HepG2 (cell line): ENCODE measurements around the gene BAIAP3. TPM values are rescaled to one million over a fixed set of nuclear protein-coding genes. Genes with fewer than 3 reads are reported as not detected.

Experiments
- ARID3A ChIP-seq: IDR thresholded peaks from 2 replicates; pipeline ENCODE4 v1.6.1; 2012; ENCODE audit warnings: low read depth, low read length, improper control_type of control experiment
- CHCHD3 ChIP-seq: sonication (generic); formaldehyde crosslinking; IDR thresholded peaks from 2 replicates; pipeline ENCODE4 v1.8.0; 2022; ENCODE audit warnings: mild to moderate bottlenecking, missing genetic modification reagents, moderate library complexity
- CREB1 ChIP-seq, 2 experiments: fragments of 450-650 bp in 1 of 2; IDR thresholded peaks; 2 replicates each; pipeline ENCODE4 v1.6.1; 2016 to 2017; ENCODE audit warnings: control low read depth in 1 of 2, mild to moderate bottlenecking in 1 of 2, missing compliant biosample characterization in 1 of 2, missing genetic modification characterization in 1 of 2
- DBP ChIP-seq: sonication (generic); formaldehyde crosslinking; IDR thresholded peaks from 2 replicates; pipeline ENCODE4 v1.4.0; 2020; ENCODE audit warnings: missing genetic modification reagents; ENCODE audit errors: not compliant biosample characterization
- HHEX ChIP-seq: IDR thresholded peaks from 2 replicates; pipeline ENCODE4 v1.6.1; 2016; ENCODE audit warnings: control low read depth
- IRF2 ChIP-seq: IDR thresholded peaks from 2 replicates; pipeline ENCODE4 v1.6.1; 2018; ENCODE audit warnings: missing genetic modification reagents, missing compliant biosample characterization
- KDM3A ChIP-seq: IDR thresholded peaks from 2 replicates; pipeline ENCODE4 v1.6.1; 2018; ENCODE audit warnings: low read depth, missing compliant biosample characterization
- MED8 ChIP-seq: sonication (generic); formaldehyde crosslinking; IDR thresholded peaks from 2 replicates; pipeline ENCODE4 v1.8.1; 2023; ENCODE audit warnings: mild to moderate bottlenecking, missing genetic modification reagents; ENCODE audit not compliant: insufficient replicate concordance
- MTA3 ChIP-seq: sonication (generic); formaldehyde crosslinking; IDR thresholded peaks from 2 replicates; pipeline ENCODE4 v1.4.0; 2020; ENCODE audit warnings: missing genetic modification reagents
- MYNN ChIP-seq: sonication (generic); formaldehyde crosslinking; IDR thresholded peaks from 2 replicates; pipeline ENCODE4 v1.4.0; 2020; ENCODE audit warnings: mild to moderate bottlenecking, low read depth, missing genetic modification reagents
- ONECUT2 ChIP-seq: sonication (generic); formaldehyde crosslinking; IDR thresholded peaks from 2 replicates; pipeline ENCODE4 v1.4.0; 2020; ENCODE audit warnings: missing genetic modification reagents
- RARA ChIP-seq: IDR thresholded peaks from 2 replicates; pipeline ENCODE4 v1.6.1; 2016; ENCODE audit warnings: missing genetic modification reagents, missing compliant biosample characterization
- ZNF136 ChIP-seq: sonication (generic); formaldehyde crosslinking; IDR thresholded peaks from 2 replicates; pipeline ENCODE4 v1.8.1; 2022; ENCODE audit warnings: low read depth, mild to moderate bottlenecking, moderate library complexity, missing genetic modification reagents
- ZNF414 ChIP-seq: sonication (generic); formaldehyde crosslinking; IDR thresholded peaks from 2 replicates; pipeline ENCODE4 v1.5.0; 2020; ENCODE audit warnings: missing genetic modification reagents
- ZNF557 ChIP-seq: sonication (generic); formaldehyde crosslinking; IDR thresholded peaks from 2 replicates; pipeline ENCODE4 v1.4.0; 2020; ENCODE audit warnings: missing genetic modification reagents
- ZNF724P ChIP-seq: sonication (generic); formaldehyde crosslinking; IDR thresholded peaks from 2 replicates; pipeline ENCODE4 v1.8.0; 2022; ENCODE audit warnings: missing genetic modification reagents, borderline replicate concordance
- ZNF749 ChIP-seq: sonication (generic); formaldehyde crosslinking; IDR thresholded peaks from 2 replicates; pipeline ENCODE4 v1.8.0; 2022; ENCODE audit warnings: mild to moderate bottlenecking, missing genetic modification reagents, moderate library complexity, borderline replicate concordance
- ZNF775 ChIP-seq: sonication (generic); formaldehyde crosslinking; IDR thresholded peaks from 2 replicates; pipeline ENCODE4 v1.4.0; 2020; ENCODE audit warnings: missing genetic modification reagents, mild to moderate bottlenecking, moderate library complexity, borderline replicate concordance
- polyA plus RNA-seq, 8 experiments: library from polyadenylated mRNA; depleted of rRNA in 3 of 8; stranded (reverse) in 7 of 8; unstranded in 1 of 8; fragments of >200 nt; fragmentation: Illumina TruSeq in 4 of 8; extraction: Trizol in 4 of 8; gene quantifications; 2 replicates each; pipeline versions ENCODE4 v1.2.1 to v1.2.3, GENCODE V29; 2011 to 2016; ENCODE audit warnings: low read depth in 4 of 8, missing spikeins in 1 of 8, mixed read lengths in 1 of 8; ENCODE audit not compliant: insufficient read depth in 1 of 8
- total RNA-seq, 5 experiments: library from RNA; depleted of rRNA; stranded (reverse); fragments of >200 nt; fragmentation: Illumina TruSeq; extraction: Trizol; gene quantifications; 2 replicates each; pipeline ENCODE4 v1.2.3, GENCODE V29; 2016; ENCODE audit warnings: low read depth in 1 of 5
- TF ChIP-seq, protein P1 (sequence below): sonication (generic); formaldehyde crosslinking; IDR thresholded peaks from 2 replicates; pipeline ENCODE4 v1.4.0; 2020; ENCODE audit warnings: missing genetic modification reagents
- TF ChIP-seq, protein P2 (sequence below), 2 experiments: fragments of 450-650 bp in 1 of 2; sonication (generic) in 1 of 2; formaldehyde crosslinking; IDR thresholded peaks; 2 replicates each; pipeline versions ENCODE4 v1.5.0 to v1.8.0; 2020 to 2022; ENCODE audit warnings: mild to moderate bottlenecking in 1 of 2, missing genetic modification reagents in 1 of 2
- TF ChIP-seq, protein P3 (sequence below): conservative IDR thresholded peaks from 2 replicates; pipeline ENCODE4 v1.6.1; 2018; ENCODE audit warnings: missing genetic modification reagents

The BAIAP3 gene
- total and polyA plus RNA-seq, 2 of the 13 experiments (the other 11 are each of a cell fraction or from before 2014, with no cell fraction given) = 3.2 to 5.7 TPM

- TF ChIP-seq, protein P1, sequence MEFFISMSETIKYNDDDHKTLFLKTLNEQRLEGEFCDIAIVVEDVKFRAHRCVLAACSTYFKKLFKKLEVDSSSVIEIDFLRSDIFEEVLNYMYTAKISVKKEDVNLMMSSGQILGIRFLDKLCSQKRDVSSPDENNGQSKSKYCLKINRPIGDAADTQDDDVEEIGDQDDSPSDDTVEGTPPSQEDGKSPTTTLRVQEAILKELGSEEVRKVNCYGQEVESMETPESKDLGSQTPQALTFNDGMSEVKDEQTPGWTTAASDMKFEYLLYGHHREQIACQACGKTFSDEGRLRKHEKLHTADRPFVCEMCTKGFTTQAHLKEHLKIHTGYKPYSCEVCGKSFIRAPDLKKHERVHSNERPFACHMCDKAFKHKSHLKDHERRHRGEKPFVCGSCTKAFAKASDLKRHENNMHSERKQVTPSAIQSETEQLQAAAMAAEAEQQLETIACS (CRISPR knock-in tag) = no peak
- TF ChIP-seq DBP (peak; percentile 43), ONECUT2 (CRISPR knock-in tag) (no peak), HHEX (CRISPR knock-in tag) (peak; percentile 33; the same call in 1 of the 2 replicates), ZNF724P (CRISPR knock-in tag) (no peak), ZNF414 (CRISPR knock-in tag) (0 out of 2 replicates have a peak, but pooled peaks have one; percentile 74), CHCHD3 (CRISPR knock-in tag) (no peak), IRF2 (peak; percentile 28; the same call in 1 of the 2 replicates), ZNF775 (CRISPR knock-in tag) (0 out of 2 replicates have a peak, but pooled peaks have one; percentile 55), ZNF749 (CRISPR knock-in tag) (no peak), CREB1 (IDR thresholded peaks at IDR 0.05) (peak; percentile 95), CREB1 (CRISPR knock-in tag; IDR thresholded peaks at IDR 0.05) (peak; percentile 81; the same call in 1 of the 2 replicates), MYNN (CRISPR knock-in tag) (no peak), ZNF557 (no peak), MTA3 (CRISPR knock-in tag) (peak; percentile 87; the same call in 1 of the 2 replicates), ARID3A (no peak), ZNF136 (CRISPR knock-in tag) (no peak), MED8 (CRISPR knock-in tag) (no peak), KDM3A (CRISPR knock-in tag) (0 out of 2 replicates have a peak, but pooled peaks have one; percentile 28), RARA (CRISPR knock-in tag) (peak; percentile 52)
- TF ChIP-seq, protein P2, sequence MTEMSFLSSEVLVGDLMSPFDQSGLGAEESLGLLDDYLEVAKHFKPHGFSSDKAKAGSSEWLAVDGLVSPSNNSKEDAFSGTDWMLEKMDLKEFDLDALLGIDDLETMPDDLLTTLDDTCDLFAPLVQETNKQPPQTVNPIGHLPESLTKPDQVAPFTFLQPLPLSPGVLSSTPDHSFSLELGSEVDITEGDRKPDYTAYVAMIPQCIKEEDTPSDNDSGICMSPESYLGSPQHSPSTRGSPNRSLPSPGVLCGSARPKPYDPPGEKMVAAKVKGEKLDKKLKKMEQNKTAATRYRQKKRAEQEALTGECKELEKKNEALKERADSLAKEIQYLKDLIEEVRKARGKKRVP (CRISPR knock-in tag; IDR thresholded peaks at IDR 0.05) = no peak
- TF ChIP-seq, protein P3, sequence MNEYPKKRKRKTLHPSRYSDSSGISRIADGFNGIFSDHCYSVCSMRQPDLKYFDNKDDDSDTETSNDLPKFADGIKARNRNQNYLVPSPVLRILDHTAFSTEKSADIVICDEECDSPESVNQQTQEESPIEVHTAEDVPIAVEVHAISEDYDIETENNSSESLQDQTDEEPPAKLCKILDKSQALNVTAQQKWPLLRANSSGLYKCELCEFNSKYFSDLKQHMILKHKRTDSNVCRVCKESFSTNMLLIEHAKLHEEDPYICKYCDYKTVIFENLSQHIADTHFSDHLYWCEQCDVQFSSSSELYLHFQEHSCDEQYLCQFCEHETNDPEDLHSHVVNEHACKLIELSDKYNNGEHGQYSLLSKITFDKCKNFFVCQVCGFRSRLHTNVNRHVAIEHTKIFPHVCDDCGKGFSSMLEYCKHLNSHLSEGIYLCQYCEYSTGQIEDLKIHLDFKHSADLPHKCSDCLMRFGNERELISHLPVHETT (CRISPR knock-in tag) = peak; percentile 20; the same call in 1 of the 2 replicates
These were observed 24.2 kb upstream of the BAIAP3 start, which contains the start of gene UBE2I (continued) for GRCh38 chr16:1308977-1309885.
